GM23338 (cell line): Measurements from ENCODE around the gene IRF8. TPM values are rescaled to one million over a fixed set of nuclear protein-coding genes. Genes with fewer than 3 reads are reported as not detected.

ENCODE experiments used
- ATAC-seq: fragments of 200-7000 bp; cut with Tn5 transposase; 3 replicates; pipeline ENCODE4 v1.9.1; 2020
- DNase-seq: peaks from one replicate; pipeline ENCODE4 v3.0.0-alpha.2; 2015; ENCODE audit warnings: low spot score
- H2AFZ ChIP-seq: fragments of 200-600 bp; sonication (generic); 2 replicates; pipeline ENCODE4 v1.8.0; 2016; ENCODE audit warnings: antibody characterized with exemption, mild to moderate bottlenecking, moderate library complexity
- H3F3A ChIP-seq: fragments of 200-600 bp; sonication (generic); replicated peaks from 2 replicates; pipeline ENCODE4 v1.8.0; 2017; ENCODE audit warnings: antibody characterized with exemption, mixed run types, low read depth
- H3K27ac ChIP-seq: fragments of 200-600 bp; sonication (generic); 2 replicates; pipeline ENCODE4 v1.6.1; 2016; ENCODE audit warnings: low read depth
- H3K27me3 ChIP-seq: fragments of 200-600 bp; sonication (generic); 2 replicates; pipeline ENCODE4 v1.8.0; 2016; ENCODE audit warnings: mild to moderate bottlenecking, mixed run types, moderate library complexity; ENCODE audit not compliant: insufficient read depth
- H3K36me3 ChIP-seq: fragments of 200-600 bp; sonication (generic); 2 replicates; pipeline ENCODE4 v1.8.0; 2016; ENCODE audit warnings: mild to moderate bottlenecking; ENCODE audit not compliant: insufficient read depth
- H3K4me1 ChIP-seq: fragments of 200-600 bp; sonication (generic); 2 replicates; pipeline ENCODE4 v1.8.0; 2016; ENCODE audit warnings: mild to moderate bottlenecking, moderate library complexity; ENCODE audit not compliant: insufficient read depth
- H3K4me2 ChIP-seq: fragments of 200-600 bp; sonication (generic); 2 replicates; pipeline ENCODE4 v1.7.1; 2017; ENCODE audit warnings: mixed run types
- H3K4me3 ChIP-seq: fragments of 200-600 bp; sonication (generic); 2 replicates; pipeline ENCODE4 v1.6.1; 2016; ENCODE audit warnings: mixed run types
- H3K79me2 ChIP-seq: fragments of 200-600 bp; sonication (generic); replicated peaks from 2 replicates; pipeline ENCODE4 v1.8.0; 2017; ENCODE audit warnings: mild to moderate bottlenecking; ENCODE audit not compliant: insufficient read depth
- H3K9me2 ChIP-seq: fragments of 200-600 bp; sonication (generic); 2 replicates; pipeline ENCODE4 v1.8.0; 2017; ENCODE audit not compliant: insufficient read depth
- H4K20me1 ChIP-seq: fragments of 200-600 bp; sonication (generic); replicated peaks from 2 replicates; pipeline ENCODE4 v1.8.0; 2017; ENCODE audit warnings: mild to moderate bottlenecking; ENCODE audit not compliant: insufficient read depth
- H3K27ac Mint-ChIP-seq: 2 replicates; pipeline ENCODE4 v1.8.0; 2020; ENCODE audit warnings: inconsistent platforms, mild to moderate bottlenecking, moderate library complexity, mixed read lengths
- H3K27me3 Mint-ChIP-seq: 3 replicates; pipeline ENCODE4 v1.8.0; 2022; ENCODE audit warnings: low read depth, mild to moderate bottlenecking, moderate library complexity, mixed read lengths, inconsistent platforms; ENCODE audit not compliant: insufficient read depth, poor library complexity
- H3K36me3 Mint-ChIP-seq: 3 replicates; pipeline ENCODE4 v1.8.0; 2021; ENCODE audit warnings: low read depth, mild to moderate bottlenecking, inconsistent platforms, moderate library complexity, mixed read lengths
- H3K4me1 Mint-ChIP-seq: 3 replicates; pipeline ENCODE4 v1.8.0; 2020; ENCODE audit warnings: mild to moderate bottlenecking, inconsistent platforms, mixed read lengths
- H3K4me3 Mint-ChIP-seq: 3 replicates; pipeline ENCODE4 v1.8.0; 2021; ENCODE audit warnings: moderate library complexity, mild to moderate bottlenecking, inconsistent platforms, mixed read lengths
- H3K9me3 Mint-ChIP-seq: 3 replicates; pipeline ENCODE4 v1.8.0; 2020; ENCODE audit warnings: moderate library complexity, mild to moderate bottlenecking, inconsistent platforms, mixed read lengths
- CREB1 ChIP-seq: fragments of 250-450 bp; sonication (Bioruptor Pico); IDR thresholded peaks from 2 replicates; pipeline ENCODE4 v1.5.0; 2020; ENCODE audit warnings: low read depth, mild to moderate bottlenecking, moderate library complexity
- EZH2 ChIP-seq: fragments of 200-600 bp; sonication (generic); IDR thresholded peaks from one replicate; pipeline ENCODE4 v1.8.0; 2017; ENCODE audit warnings: antibody characterized with exemption, mild to moderate bottlenecking, low read depth; ENCODE audit not compliant: unreplicated experiment
- EZH2phosphoT487 ChIP-seq: fragments of 200-600 bp; sonication (generic); IDR thresholded peaks from one replicate; pipeline ENCODE4 v1.8.1; 2018; ENCODE audit warnings: antibody characterized with exemption; ENCODE audit not compliant: unreplicated experiment
- JUNB ChIP-seq: IDR thresholded peaks from one replicate; pipeline ENCODE4 v1.6.1; 2016; ENCODE audit warnings: antibody characterized with exemption; ENCODE audit not compliant: unreplicated experiment
- NANOG ChIP-seq: IDR thresholded peaks from 2 replicates; pipeline ENCODE4 v1.6.1; 2016; ENCODE audit warnings: antibody characterized with exemption, borderline replicate concordance
- POLR2AphosphoS5 ChIP-seq: IDR thresholded peaks from 2 replicates; pipeline ENCODE4 v1.6.1; 2016; ENCODE audit warnings: antibody characterized with exemption, low read depth
- STAT1 ChIP-seq: IDR thresholded peaks from one replicate; pipeline ENCODE4 v1.6.1; 2016; ENCODE audit warnings: antibody characterized with exemption; ENCODE audit not compliant: unreplicated experiment
- ZNF114 ChIP-seq: fragments of 250-450 bp; sonication (Bioruptor Pico); IDR thresholded peaks from 2 replicates; pipeline ENCODE4 v1.5.0; 2020; ENCODE audit warnings: mild to moderate bottlenecking, moderate library complexity
- ZNF331 ChIP-seq: fragments of 250-450 bp; sonication (Bioruptor Pico); IDR thresholded peaks from 2 replicates; pipeline ENCODE4 v1.5.0; 2020; ENCODE audit warnings: low read depth, mild to moderate bottlenecking, moderate library complexity
- polyA plus RNA-seq: library from polyadenylated mRNA; unstranded; fragments of >200 nt; fragmentation: Nextera tagmentation; extraction: Ambion mirVana; gene quantifications from 2 replicates; pipeline ENCODE4 v1.2.1, GENCODE V29; 2016
- total RNA-seq: library from RNA; depleted of rRNA; stranded (reverse); fragments of >200 nt; shearing (Covaris generic); gene quantifications from 2 replicates; pipeline ENCODE4 v1.2.3, GENCODE V29; 2014
- TF ChIP-seq, protein P1 (sequence below), 2 experiments: fragments of 200-600 bp in 1 of 2; sonication (generic) in 1 of 2; conservative IDR thresholded peaks; 2 replicates each; pipeline versions ENCODE4 v1.5.1 to v1.6.1; 2016 to 2017; ENCODE audit warnings: antibody characterized with exemption in 2 of 2, low read depth in 2 of 2, mild to moderate bottlenecking in 2 of 2, moderate library complexity in 1 of 2
- TF ChIP-seq, protein P2 (sequence below): IDR thresholded peaks from one replicate; pipeline ENCODE4 v1.6.1; 2018; ENCODE audit warnings: antibody characterized with exemption; ENCODE audit not compliant: unreplicated experiment
- TF ChIP-seq, protein P3 (sequence below): fragments of 250-450 bp; sonication (Bioruptor Pico); IDR thresholded peaks from 2 replicates; pipeline ENCODE4 v1.5.0; 2020; ENCODE audit warnings: mild to moderate bottlenecking, moderate library complexity
- TF ChIP-seq, protein P4 (sequence below): IDR thresholded peaks from 2 replicates; pipeline ENCODE4 v1.6.1; 2016; ENCODE audit warnings: antibody characterized with exemption

IRF8 gene
- total and polyA plus RNA-seq, 2 experiments from 2014 or later = 0.47 to 2.8 TPM

DNA sequence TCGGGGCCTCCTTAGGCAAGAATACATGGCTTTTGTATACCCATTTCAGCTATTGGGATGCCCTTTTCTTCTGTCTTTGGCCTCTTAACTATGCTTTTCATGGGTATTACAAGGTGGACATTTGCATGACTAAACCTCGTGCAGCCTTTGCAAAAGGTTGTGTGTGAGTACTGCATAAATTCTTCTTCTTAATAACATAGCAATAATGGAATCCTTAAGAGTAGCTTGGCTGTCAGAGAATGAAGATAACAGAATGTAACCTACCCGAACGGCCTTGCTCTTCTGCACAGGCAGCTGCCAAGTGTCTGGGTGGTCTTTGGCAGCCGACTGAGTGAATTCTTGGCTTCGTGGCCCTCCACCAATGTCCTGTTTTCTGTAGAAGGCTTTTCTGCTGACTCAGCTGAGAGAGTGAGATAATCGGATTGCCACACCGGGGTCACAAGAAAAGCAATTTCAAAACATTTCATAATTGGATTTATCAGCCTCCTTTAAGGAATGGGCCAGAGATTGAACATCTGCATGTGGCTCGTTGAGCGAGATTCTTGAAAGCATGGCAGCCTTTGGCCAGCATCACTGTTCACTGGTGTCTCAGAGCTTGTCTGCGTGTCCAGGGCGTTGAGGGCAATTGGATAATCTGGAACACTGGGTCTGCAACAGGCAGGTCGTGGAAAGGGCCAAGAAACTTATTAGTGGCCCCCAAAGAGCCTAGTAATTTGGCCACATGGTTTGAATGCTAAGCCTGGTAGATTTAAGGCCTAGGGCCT, 13.4 kb downstream of the IRF8 start:
- H3K4me3 ChIP-seq = no peak overlapping the region
- ATAC-seq = no peak
- TF ChIP-seq EZH2phosphoT487 (no peak), ZNF331 (CRISPR knock-in tag) (no peak), POLR2AphosphoS5 (no peak), EZH2 (no peak), JUNB (no peak), STAT1 (no peak), NANOG (no peak), ZNF114 (no peak), CREB1 (CRISPR knock-in tag) (no peak)
- TF ChIP-seq, protein P1, sequence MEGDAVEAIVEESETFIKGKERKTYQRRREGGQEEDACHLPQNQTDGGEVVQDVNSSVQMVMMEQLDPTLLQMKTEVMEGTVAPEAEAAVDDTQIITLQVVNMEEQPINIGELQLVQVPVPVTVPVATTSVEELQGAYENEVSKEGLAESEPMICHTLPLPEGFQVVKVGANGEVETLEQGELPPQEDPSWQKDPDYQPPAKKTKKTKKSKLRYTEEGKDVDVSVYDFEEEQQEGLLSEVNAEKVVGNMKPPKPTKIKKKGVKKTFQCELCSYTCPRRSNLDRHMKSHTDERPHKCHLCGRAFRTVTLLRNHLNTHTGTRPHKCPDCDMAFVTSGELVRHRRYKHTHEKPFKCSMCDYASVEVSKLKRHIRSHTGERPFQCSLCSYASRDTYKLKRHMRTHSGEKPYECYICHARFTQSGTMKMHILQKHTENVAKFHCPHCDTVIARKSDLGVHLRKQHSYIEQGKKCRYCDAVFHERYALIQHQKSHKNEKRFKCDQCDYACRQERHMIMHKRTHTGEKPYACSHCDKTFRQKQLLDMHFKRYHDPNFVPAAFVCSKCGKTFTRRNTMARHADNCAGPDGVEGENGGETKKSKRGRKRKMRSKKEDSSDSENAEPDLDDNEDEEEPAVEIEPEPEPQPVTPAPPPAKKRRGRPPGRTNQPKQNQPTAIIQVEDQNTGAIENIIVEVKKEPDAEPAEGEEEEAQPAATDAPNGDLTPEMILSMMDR (conservative IDR thresholded peaks at IDR 0.05; ENCODE audit: low read depth in 2 of 2) = no peak
- TF ChIP-seq, protein P2, sequence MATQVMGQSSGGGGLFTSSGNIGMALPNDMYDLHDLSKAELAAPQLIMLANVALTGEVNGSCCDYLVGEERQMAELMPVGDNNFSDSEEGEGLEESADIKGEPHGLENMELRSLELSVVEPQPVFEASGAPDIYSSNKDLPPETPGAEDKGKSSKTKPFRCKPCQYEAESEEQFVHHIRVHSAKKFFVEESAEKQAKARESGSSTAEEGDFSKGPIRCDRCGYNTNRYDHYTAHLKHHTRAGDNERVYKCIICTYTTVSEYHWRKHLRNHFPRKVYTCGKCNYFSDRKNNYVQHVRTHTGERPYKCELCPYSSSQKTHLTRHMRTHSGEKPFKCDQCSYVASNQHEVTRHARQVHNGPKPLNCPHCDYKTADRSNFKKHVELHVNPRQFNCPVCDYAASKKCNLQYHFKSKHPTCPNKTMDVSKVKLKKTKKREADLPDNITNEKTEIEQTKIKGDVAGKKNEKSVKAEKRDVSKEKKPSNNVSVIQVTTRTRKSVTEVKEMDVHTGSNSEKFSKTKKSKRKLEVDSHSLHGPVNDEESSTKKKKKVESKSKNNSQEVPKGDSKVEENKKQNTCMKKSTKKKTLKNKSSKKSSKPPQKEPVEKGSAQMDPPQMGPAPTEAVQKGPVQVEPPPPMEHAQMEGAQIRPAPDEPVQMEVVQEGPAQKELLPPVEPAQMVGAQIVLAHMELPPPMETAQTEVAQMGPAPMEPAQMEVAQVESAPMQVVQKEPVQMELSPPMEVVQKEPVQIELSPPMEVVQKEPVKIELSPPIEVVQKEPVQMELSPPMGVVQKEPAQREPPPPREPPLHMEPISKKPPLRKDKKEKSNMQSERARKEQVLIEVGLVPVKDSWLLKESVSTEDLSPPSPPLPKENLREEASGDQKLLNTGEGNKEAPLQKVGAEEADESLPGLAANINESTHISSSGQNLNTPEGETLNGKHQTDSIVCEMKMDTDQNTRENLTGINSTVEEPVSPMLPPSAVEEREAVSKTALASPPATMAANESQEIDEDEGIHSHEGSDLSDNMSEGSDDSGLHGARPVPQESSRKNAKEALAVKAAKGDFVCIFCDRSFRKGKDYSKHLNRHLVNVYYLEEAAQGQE = no peak
- TF ChIP-seq, protein P3, sequence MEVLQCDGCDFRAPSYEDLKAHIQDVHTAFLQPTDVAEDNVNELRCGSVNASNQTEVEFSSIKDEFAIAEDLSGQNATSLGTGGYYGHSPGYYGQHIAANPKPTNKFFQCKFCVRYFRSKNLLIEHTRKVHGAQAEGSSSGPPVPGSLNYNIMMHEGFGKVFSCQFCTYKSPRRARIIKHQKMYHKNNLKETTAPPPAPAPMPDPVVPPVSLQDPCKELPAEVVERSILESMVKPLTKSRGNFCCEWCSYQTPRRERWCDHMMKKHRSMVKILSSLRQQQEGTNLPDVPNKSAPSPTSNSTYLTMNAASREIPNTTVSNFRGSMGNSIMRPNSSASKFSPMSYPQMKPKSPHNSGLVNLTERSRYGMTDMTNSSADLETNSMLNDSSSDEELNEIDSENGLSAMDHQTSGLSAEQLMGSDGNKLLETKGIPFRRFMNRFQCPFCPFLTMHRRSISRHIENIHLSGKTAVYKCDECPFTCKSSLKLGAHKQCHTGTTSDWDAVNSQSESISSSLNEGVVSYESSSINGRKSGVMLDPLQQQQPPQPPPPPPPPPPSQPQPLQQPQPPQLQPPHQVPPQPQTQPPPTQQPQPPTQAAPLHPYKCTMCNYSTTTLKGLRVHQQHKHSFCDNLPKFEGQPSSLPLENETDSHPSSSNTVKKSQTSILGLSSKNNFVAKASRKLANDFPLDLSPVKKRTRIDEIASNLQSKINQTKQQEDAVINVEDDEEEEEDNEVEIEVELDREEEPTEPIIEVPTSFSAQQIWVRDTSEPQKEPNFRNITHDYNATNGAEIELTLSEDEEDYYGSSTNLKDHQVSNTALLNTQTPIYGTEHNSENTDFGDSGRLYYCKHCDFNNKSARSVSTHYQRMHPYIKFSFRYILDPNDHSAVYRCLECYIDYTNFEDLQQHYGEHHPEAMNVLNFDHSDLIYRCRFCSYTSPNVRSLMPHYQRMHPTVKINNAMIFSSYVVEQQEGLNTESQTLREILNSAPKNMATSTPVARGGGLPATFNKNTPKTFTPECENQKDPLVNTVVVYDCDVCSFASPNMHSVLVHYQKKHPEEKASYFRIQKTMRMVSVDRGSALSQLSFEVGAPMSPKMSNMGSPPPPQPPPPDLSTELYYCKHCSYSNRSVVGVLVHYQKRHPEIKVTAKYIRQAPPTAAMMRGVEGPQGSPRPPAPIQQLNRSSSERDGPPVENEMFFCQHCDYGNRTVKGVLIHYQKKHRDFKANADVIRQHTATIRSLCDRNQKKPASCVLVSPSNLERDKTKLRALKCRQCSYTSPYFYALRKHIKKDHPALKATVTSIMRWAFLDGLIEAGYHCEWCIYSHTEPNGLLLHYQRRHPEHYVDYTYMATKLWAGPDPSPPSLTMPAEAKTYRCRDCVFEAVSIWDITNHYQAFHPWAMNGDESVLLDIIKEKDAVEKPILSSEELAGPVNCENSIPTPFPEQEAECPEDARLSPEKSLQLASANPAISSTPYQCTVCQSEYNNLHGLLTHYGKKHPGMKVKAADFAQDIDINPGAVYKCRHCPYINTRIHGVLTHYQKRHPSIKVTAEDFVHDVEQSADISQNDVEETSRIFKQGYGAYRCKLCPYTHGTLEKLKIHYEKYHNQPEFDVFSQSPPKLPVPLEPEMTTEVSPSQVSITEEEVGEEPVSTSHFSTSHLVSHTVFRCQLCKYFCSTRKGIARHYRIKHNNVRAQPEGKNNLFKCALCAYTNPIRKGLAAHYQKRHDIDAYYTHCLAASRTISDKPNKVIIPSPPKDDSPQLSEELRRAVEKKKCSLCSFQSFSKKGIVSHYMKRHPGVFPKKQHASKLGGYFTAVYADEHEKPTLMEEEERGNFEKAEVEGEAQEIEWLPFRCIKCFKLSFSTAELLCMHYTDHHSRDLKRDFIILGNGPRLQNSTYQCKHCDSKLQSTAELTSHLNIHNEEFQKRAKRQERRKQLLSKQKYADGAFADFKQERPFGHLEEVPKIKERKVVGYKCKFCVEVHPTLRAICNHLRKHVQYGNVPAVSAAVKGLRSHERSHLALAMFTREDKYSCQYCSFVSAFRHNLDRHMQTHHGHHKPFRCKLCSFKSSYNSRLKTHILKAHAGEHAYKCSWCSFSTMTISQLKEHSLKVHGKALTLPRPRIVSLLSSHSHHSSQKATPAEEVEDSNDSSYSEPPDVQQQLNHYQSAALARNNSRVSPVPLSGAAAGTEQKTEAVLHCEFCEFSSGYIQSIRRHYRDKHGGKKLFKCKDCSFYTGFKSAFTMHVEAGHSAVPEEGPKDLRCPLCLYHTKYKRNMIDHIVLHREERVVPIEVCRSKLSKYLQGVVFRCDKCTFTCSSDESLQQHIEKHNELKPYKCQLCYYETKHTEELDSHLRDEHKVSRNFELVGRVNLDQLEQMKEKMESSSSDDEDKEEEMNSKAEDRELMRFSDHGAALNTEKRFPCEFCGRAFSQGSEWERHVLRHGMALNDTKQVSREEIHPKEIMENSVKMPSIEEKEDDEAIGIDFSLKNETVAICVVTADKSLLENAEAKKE (CRISPR knock-in tag) = no peak
- TF ChIP-seq, protein P4, sequence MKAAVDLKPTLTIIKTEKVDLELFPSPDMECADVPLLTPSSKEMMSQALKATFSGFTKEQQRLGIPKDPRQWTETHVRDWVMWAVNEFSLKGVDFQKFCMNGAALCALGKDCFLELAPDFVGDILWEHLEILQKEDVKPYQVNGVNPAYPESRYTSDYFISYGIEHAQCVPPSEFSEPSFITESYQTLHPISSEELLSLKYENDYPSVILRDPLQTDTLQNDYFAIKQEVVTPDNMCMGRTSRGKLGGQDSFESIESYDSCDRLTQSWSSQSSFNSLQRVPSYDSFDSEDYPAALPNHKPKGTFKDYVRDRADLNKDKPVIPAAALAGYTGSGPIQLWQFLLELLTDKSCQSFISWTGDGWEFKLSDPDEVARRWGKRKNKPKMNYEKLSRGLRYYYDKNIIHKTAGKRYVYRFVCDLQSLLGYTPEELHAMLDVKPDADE = no peak
- H3F3A ChIP-seq = no peaks in the 10 kb centered on the region
- H3K9me2 ChIP-seq = peaks cover 3% of the 10 kb centered on the region; the same call in 1 of the 2 replicates
- H3K4me1 ChIP-seq = peaks cover 6% of the 10 kb centered on the region
- no peaks in the 10 kb centered on the region for H4K20me1 ChIP-seq
- no peaks in the 10 kb centered on the region for H3K79me2 ChIP-seq
- H3K27me3 ChIP-seq = no peaks in the 10 kb centered on the region
- H3K4me2 ChIP-seq = no peak overlapping the region
- no peak overlapping the region for H3K27ac ChIP-seq
- Mint-ChIP-seq H3K9me3 (no peaks in the 10 kb centered on the region), H3K36me3 (no peaks in the 10 kb centered on the region), H3K4me3 (no peak overlapping the region), H3K27me3 (peaks cover 22% of the 10 kb centered on the region), H3K4me1 (peaks cover 44% of the 10 kb centered on the region), H3K27ac (no peak overlapping the region)
- H2AFZ ChIP-seq = no peak overlapping the region
- no peaks in the 10 kb centered on the region for H3K36me3 ChIP-seq
- no peak for DNase-seq
